Nephron (organoid): Measurements from ENCODE around the gene CDH15.

Experiments used
- H3K27ac Mint-ChIP-seq, 3 experiments: 2 replicates each; pipeline ENCODE4 v1.8.0; 2020; ENCODE audit warnings: mixed read lengths in 3 of 3, mild to moderate bottlenecking in 2 of 3, moderate library complexity in 1 of 3
- H3K27me3 Mint-ChIP-seq: 2 replicates; pipeline ENCODE4 v1.8.0; 2021; ENCODE audit warnings: low read depth, mild to moderate bottlenecking, moderate library complexity, mixed read lengths
- H3K36me3 Mint-ChIP-seq: 2 replicates; pipeline ENCODE4 v1.8.0; 2020; ENCODE audit warnings: low read depth, mixed read lengths
- H3K4me1 Mint-ChIP-seq: 2 replicates; pipeline ENCODE4 v1.8.0; 2020; ENCODE audit warnings: mixed read lengths
- H3K4me3 Mint-ChIP-seq, 3 experiments: 2 replicates each; pipeline ENCODE4 v1.8.0; 2020; ENCODE audit warnings: mild to moderate bottlenecking in 3 of 3, mixed read lengths in 3 of 3, moderate library complexity in 2 of 3
- H3K9me3 Mint-ChIP-seq: 2 replicates; pipeline ENCODE4 v1.8.0; 2020; ENCODE audit warnings: mixed read lengths
- CTCF ChIP-seq, 3 experiments: fragments of 200-600 bp; sonication (generic); IDR thresholded peaks; one replicate each; pipeline ENCODE4 v1.5.0; 2021; ENCODE audit warnings: antibody characterized with exemption in 3 of 3; ENCODE audit not compliant: unreplicated experiment in 3 of 3

CDH15 gene

GRCh38 chr16:89138843-89139520 is 32.6 kb upstream of the CDH15 start:
- H3K27ac Mint-ChIP-seq: no peak overlapping the region
- H3K27me3 Mint-ChIP-seq: no peaks in the 10 kb centered on the region
- H3K36me3 Mint-ChIP-seq: peaks cover 16% of the 10 kb centered on the region
- no peak overlapping the region for H3K4me3 Mint-ChIP-seq
- no peaks in the 10 kb centered on the region for H3K4me1 Mint-ChIP-seq
- no peaks in the 10 kb centered on the region for H3K9me3 Mint-ChIP-seq
- TF ChIP-seq CTCF (IDR thresholded peaks at IDR 0.05; ENCODE audit: unreplicated experiment in 3 of 3): no peak

- H3K4me1 Mint-ChIP-seq: no peaks in the 10 kb centered on the region
- TF ChIP-seq CTCF (IDR thresholded peaks at IDR 0.05; ENCODE audit: unreplicated experiment in 3 of 3): no peak
- H3K27me3 Mint-ChIP-seq: no peaks in the 10 kb centered on the region
- no peaks in the 10 kb centered on the region for H3K9me3 Mint-ChIP-seq
- H3K27ac Mint-ChIP-seq: no peak overlapping the region
- peaks cover 9% of the 10 kb centered on the region for H3K36me3 Mint-ChIP-seq
- no peak overlapping the region for H3K4me3 Mint-ChIP-seq
Observed at GRCh38 chr16:89139907-89140361, 31.6 kb upstream of the CDH15 start.

GRCh38 chr16:89140401-89140800 is 31.1 kb upstream of the CDH15 start:
- H3K27ac Mint-ChIP-seq: no peak overlapping the region

GRCh38 chr16:89140981-89141883 is 30.3 kb upstream of the CDH15 start:
- Mint-ChIP-seq H3K36me3 (peaks cover 5% of the 10 kb centered on the region), H3K4me3 (no peak overlapping the region), H3K9me3 (no peaks in the 10 kb centered on the region), H3K27me3 (no peaks in the 10 kb centered on the region), H3K27ac (no peak overlapping the region), H3K4me1 (no peaks in the 10 kb centered on the region)
- TF ChIP-seq CTCF (IDR thresholded peaks at IDR 0.05; ENCODE audit: unreplicated experiment in 3 of 3): no peak

More at GRCh38 chr16:89140401-89140800, 31.1 kb upstream of the CDH15 start:
- TF ChIP-seq CTCF (IDR thresholded peaks at IDR 0.05; ENCODE audit: unreplicated experiment in 3 of 3): no peak
- Mint-ChIP-seq H3K4me3 (no peak overlapping the region), H3K9me3 (no peaks in the 10 kb centered on the region), H3K4me1 (no peaks in the 10 kb centered on the region), H3K36me3 (peaks cover 7% of the 10 kb centered on the region), H3K27me3 (no peaks in the 10 kb centered on the region)

- Mint-ChIP-seq H3K4me1 (no peaks in the 10 kb centered on the region), H3K27me3 (no peaks in the 10 kb centered on the region), H3K9me3 (no peaks in the 10 kb centered on the region), H3K4me3 (no peak overlapping the region), H3K36me3 (peaks cover 10% of the 10 kb centered on the region), H3K27ac (no peak overlapping the region)
- no peak for TF ChIP-seq CTCF (IDR thresholded peaks at IDR 0.05; ENCODE audit: unreplicated experiment in 3 of 3)
Observed at GRCh38 chr16:89141884-89142267, 29.7 kb upstream of the CDH15 start.
